Measurements from ENCODE around the gene SEMA4B. TPM values are rescaled to one million over a fixed set of nuclear protein-coding genes. Genes with fewer than 3 reads are reported as not detected.
A peak's percentile ranks its signal among the peaks of the same experiment; 100 is the strongest.

SEMA4B gene
- total RNA-seq, 1 donor from 2014 or later: 18.9 TPM

- no peaks in the 10 kb centered on the region for H3K9me3 Mint-ChIP-seq
- DNase-seq: no peak
- no peak overlapping the region for H3K27ac Mint-ChIP-seq
- intact Hi-C loops (cut with micrococcal nuclease): no loop called here
- peaks cover 27% of the 10 kb centered on the region for H3K4me1 Mint-ChIP-seq
- peaks cover 22% of the 10 kb centered on the region for H3K36me3 Mint-ChIP-seq (ENCODE audit: low read depth)
- peaks cover 2% of the 10 kb centered on the region for H3K27me3 Mint-ChIP-seq
- H3K4me3 Mint-ChIP-seq: no peak overlapping the region
Observed at GRCh38 chr15:90205886-90206285, 4.8 kb downstream of the SEMA4B start.

- H3K27me3 Mint-ChIP-seq: peaks cover 2% of the 10 kb centered on the region
Observed at GRCh38 chr15:90207252-90207651, 6.1 kb downstream of the SEMA4B start.

GRCh38 chr15:90208356-90208755 is 7.2 kb downstream of the SEMA4B start:
- peaks cover 19% of the 10 kb centered on the region for H3K36me3 Mint-ChIP-seq (ENCODE audit: low read depth)
- no peak for DNase-seq
- intact Hi-C loops (cut with micrococcal nuclease): no loop called here
- H3K27ac Mint-ChIP-seq: no peak overlapping the region
- peaks cover 19% of the 10 kb centered on the region for H3K4me1 Mint-ChIP-seq
- no peaks in the 10 kb centered on the region for H3K9me3 Mint-ChIP-seq
- H3K4me3 Mint-ChIP-seq: no peak overlapping the region
- H3K27me3 Mint-ChIP-seq: no peaks in the 10 kb centered on the region

More at GRCh38 chr15:90207252-90207651, 6.1 kb downstream of the SEMA4B start:
- no peak overlapping the region for H3K27ac Mint-ChIP-seq
- intact Hi-C loops (cut with micrococcal nuclease): no loop called here
- H3K36me3 Mint-ChIP-seq (ENCODE audit: low read depth): peaks cover 22% of the 10 kb centered on the region
- no peak overlapping the region for H3K4me3 Mint-ChIP-seq
- DNase-seq: no peak
- H3K4me1 Mint-ChIP-seq: peaks cover 27% of the 10 kb centered on the region
- no peaks in the 10 kb centered on the region for H3K9me3 Mint-ChIP-seq

- H3K4me1 Mint-ChIP-seq: peaks cover 20% of the 10 kb centered on the region
- H3K9me3 Mint-ChIP-seq: no peaks in the 10 kb centered on the region
- peaks cover 19% of the 10 kb centered on the region for H3K36me3 Mint-ChIP-seq (ENCODE audit: low read depth)
- H3K27me3 Mint-ChIP-seq: no peaks in the 10 kb centered on the region
- H3K27ac Mint-ChIP-seq: peak overlapping the region; percentile 81
- intact Hi-C loops (cut with micrococcal nuclease): no loop called here
- H3K4me3 Mint-ChIP-seq: peak overlapping the region; percentile 25
- no peak for DNase-seq
Observed at GRCh38 chr15:90209591-90209990, 8.5 kb downstream of the SEMA4B start.

GRCh38 chr15:90210593-90210992 is 9.5 kb downstream of the SEMA4B start:
- Mint-ChIP-seq H3K4me1 (peaks cover 23% of the 10 kb centered on the region), H3K27me3 (no peaks in the 10 kb centered on the region), H3K4me3 (no peak overlapping the region), H3K36me3 (ENCODE audit: low read depth) (peaks cover 17% of the 10 kb centered on the region), H3K9me3 (no peaks in the 10 kb centered on the region), H3K27ac (peak overlapping the region; percentile 65)
- DNase-seq: no peak
- intact Hi-C loops (cut with micrococcal nuclease): no loop called here

- intact Hi-C loops (cut with micrococcal nuclease): no loop called here
- Mint-ChIP-seq H3K4me1 (peaks cover 21% of the 10 kb centered on the region), H3K36me3 (ENCODE audit: low read depth) (peaks cover 16% of the 10 kb centered on the region), H3K27me3 (no peaks in the 10 kb centered on the region), H3K27ac (peak overlapping the region; percentile 65), H3K4me3 (no peak overlapping the region), H3K9me3 (no peaks in the 10 kb centered on the region)
- DNase-seq: no peak
Observed at GRCh38 chr15:90211009-90211408, 9.9 kb downstream of the SEMA4B start.

GRCh38 chr15:90211440-90212143 is 10.5 kb downstream of the SEMA4B start:
- intact Hi-C loops (cut with micrococcal nuclease): no loop called here
- Mint-ChIP-seq H3K36me3 (ENCODE audit: low read depth) (peaks cover 18% of the 10 kb centered on the region), H3K4me1 (peaks cover 23% of the 10 kb centered on the region), H3K4me3 (no peak overlapping the region), H3K27ac (no peak overlapping the region), H3K9me3 (no peaks in the 10 kb centered on the region), H3K27me3 (no peaks in the 10 kb centered on the region)
- no peak for DNase-seq

GRCh38 chr15:90212221-90213098 is 11.3 kb downstream of the SEMA4B start:
- H3K27me3 Mint-ChIP-seq: no peaks in the 10 kb centered on the region
- no peaks in the 10 kb centered on the region for H3K9me3 Mint-ChIP-seq
- no peak overlapping the region for H3K27ac Mint-ChIP-seq
- no peak overlapping the region for H3K4me3 Mint-ChIP-seq
- peaks cover 26% of the 10 kb centered on the region for H3K4me1 Mint-ChIP-seq
- intact Hi-C loops (cut with micrococcal nuclease): no loop called here
- DNase-seq: no peak
- H3K36me3 Mint-ChIP-seq (ENCODE audit: low read depth): peaks cover 18% of the 10 kb centered on the region

GRCh38 chr15:90213122-90213817 is 12.1 kb downstream of the SEMA4B start:
- no peak for DNase-seq
- Mint-ChIP-seq H3K27me3 (no peaks in the 10 kb centered on the region), H3K27ac (no peak overlapping the region), H3K36me3 (ENCODE audit: low read depth) (peaks cover 18% of the 10 kb centered on the region), H3K4me1 (peaks cover 26% of the 10 kb centered on the region), H3K4me3 (no peak overlapping the region), H3K9me3 (no peaks in the 10 kb centered on the region)
- intact Hi-C loops (cut with micrococcal nuclease): no loop called here

- intact Hi-C loops (cut with micrococcal nuclease): no loop called here
- DNase-seq: no peak
- Mint-ChIP-seq H3K9me3 (no peaks in the 10 kb centered on the region), H3K27ac (no peak overlapping the region), H3K4me1 (peaks cover 27% of the 10 kb centered on the region), H3K27me3 (no peaks in the 10 kb centered on the region), H3K36me3 (ENCODE audit: low read depth) (peaks cover 18% of the 10 kb centered on the region), H3K4me3 (no peak overlapping the region)
Observed at GRCh38 chr15:90213818-90214204, 12.7 kb downstream of the SEMA4B start.

GRCh38 chr15:90214553-90215196 is 13.5 kb downstream of the SEMA4B start:
- H3K4me1 Mint-ChIP-seq: peaks cover 27% of the 10 kb centered on the region
- intact Hi-C loops (cut with micrococcal nuclease): no loop called here

GRCh38 chr15:90217671-90218394 is 16.7 kb downstream of the SEMA4B start:
- Mint-ChIP-seq H3K4me1 (peaks cover 18% of the 10 kb centered on the region), H3K9me3 (no peaks in the 10 kb centered on the region), H3K4me3 (no peak overlapping the region), H3K27ac (no peak overlapping the region), H3K36me3 (ENCODE audit: low read depth) (peaks cover 6% of the 10 kb centered on the region), H3K27me3 (no peaks in the 10 kb centered on the region)
- intact Hi-C loops (cut with micrococcal nuclease): no loop called here
- no peak for DNase-seq

More at GRCh38 chr15:90214553-90215196, 13.5 kb downstream of the SEMA4B start:
- Mint-ChIP-seq H3K4me3 (no peak overlapping the region), H3K36me3 (ENCODE audit: low read depth) (peaks cover 11% of the 10 kb centered on the region), H3K27me3 (no peaks in the 10 kb centered on the region), H3K9me3 (no peaks in the 10 kb centered on the region), H3K27ac (no peak overlapping the region)
- DNase-seq: no peak
